ENCODE data around the gene KDM3B. TPM values are rescaled to one million over a fixed set of nuclear protein-coding genes. Genes with fewer than 3 reads are reported as not detected.
"Not testable (repeated sequence)": the region's sequence is repeated elsewhere in the genome, so short reads cannot be mapped to it uniquely, and the experiment has no call there.

Gene KDM3B
- total RNA-seq, 2 experiments from 2014 or later = 57.4 to 60.5 TPM

- Mint-ChIP-seq H3K27ac (no peak overlapping the region), H3K36me3 (peaks cover 9% of the 10 kb centered on the region), H3K9me3 (ENCODE audit: low read depth) (no peaks in the 10 kb centered on the region), H3K27me3 (no peaks in the 10 kb centered on the region), H3K4me3 (no peak overlapping the region), H3K4me1 (peaks cover 22% of the 10 kb centered on the region)
- DNase-seq = no peak
- CTCF ChIA-PET = interaction anchor here (6.1 kb wide), 1 partner anchor 19 kb away, joined by 52 read pairs; the partner anchor contains the start of gene KDM3B
- ATAC-seq = no peak
Measured at GRCh38 chr5:138372225-138372624, 19.7 kb downstream of the KDM3B start.

DNA sequence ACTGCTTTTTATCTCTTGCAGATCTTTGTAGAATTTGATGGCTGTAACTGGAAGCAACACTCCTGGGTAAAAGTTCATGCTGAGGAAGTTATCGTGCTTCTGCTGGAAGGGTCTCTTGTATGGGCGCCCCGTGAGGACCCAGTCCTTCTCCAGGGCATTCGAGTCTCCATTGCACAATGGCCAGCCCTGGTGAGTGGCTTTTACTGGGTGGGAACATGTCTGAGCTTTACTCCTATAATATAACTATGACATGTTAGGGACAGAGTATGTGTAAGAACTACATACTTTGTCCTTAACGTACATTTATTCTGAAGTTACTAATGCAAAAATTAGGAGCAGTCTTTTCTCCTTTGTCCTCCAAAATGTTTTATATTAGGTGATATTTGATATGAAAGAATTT lies 20.2 kb downstream of the KDM3B start:
- Mint-ChIP-seq H3K4me3 (no peak overlapping the region), H3K4me1 (peaks cover 22% of the 10 kb centered on the region), H3K9me3 (ENCODE audit: low read depth) (no peaks in the 10 kb centered on the region), H3K27ac (no peak overlapping the region), H3K36me3 (peaks cover 13% of the 10 kb centered on the region), H3K27me3 (no peaks in the 10 kb centered on the region)
- CTCF ChIA-PET = interaction anchor here (6.1 kb wide), 1 partner anchor 19 kb away, joined by 52 read pairs; the partner anchor contains the start of gene KDM3B
- ATAC-seq = no peak
- no peak for DNase-seq

DNA sequence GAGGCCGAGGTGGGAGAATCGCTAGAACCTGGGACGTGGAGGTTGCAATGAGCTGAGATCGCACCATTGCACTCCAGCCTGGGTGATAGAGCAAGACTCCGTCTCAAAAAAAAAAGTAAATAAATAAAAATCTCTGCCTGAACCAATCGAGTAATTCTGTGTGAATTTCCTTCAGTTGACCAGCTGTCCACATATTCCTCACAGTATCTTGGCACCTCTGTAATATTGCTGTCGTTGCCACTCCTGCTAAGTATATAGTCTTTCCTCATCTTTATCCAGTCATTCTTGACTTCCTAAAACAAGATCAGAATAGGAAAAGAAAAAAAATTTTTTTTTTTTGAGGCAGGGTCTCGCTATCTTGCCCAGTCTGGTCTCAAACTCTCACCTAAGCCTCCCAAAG lies 29.9 kb downstream of the KDM3B start:
- ATAC-seq (no peak), DNase-seq (no peak)
- H3K4me3 Mint-ChIP-seq = no peak overlapping the region
- H3K27ac Mint-ChIP-seq = no peak overlapping the region
- CTCF ChIA-PET = no interaction called here
- no peaks in the 10 kb centered on the region for H3K9me3 Mint-ChIP-seq (ENCODE audit: low read depth)
- no peaks in the 10 kb centered on the region for H3K4me1 Mint-ChIP-seq
- no peaks in the 10 kb centered on the region for H3K27me3 Mint-ChIP-seq
- peaks cover 30% of the 10 kb centered on the region for H3K36me3 Mint-ChIP-seq

DNA sequence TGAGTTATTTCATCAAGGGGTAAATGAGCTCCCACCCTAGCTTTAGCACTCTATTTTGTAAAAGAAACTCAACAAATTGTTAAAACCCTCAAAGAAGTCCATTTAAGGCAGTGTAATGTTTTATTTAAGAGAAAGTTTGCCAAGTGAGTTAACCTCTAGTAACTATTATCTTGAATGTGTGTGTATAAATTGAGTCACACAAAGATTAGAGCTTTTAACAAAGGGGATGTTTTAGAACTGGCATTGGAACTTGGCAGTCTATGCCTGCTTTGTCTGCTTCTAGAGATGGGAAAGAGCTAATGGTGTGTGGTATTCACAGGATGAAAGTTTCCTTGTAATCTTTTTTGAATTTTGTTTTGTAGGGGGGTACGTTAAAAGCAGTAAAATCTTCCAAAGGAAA lies 33.2 kb downstream of the KDM3B start:
- Mint-ChIP-seq H3K27me3 (no peaks in the 10 kb centered on the region), H3K4me1 (no peaks in the 10 kb centered on the region), H3K27ac (no peak overlapping the region), H3K9me3 (ENCODE audit: low read depth) (no peaks in the 10 kb centered on the region), H3K4me3 (no peak overlapping the region), H3K36me3 (peaks cover 24% of the 10 kb centered on the region)
- ATAC-seq (no peak), DNase-seq (no peak)
- CTCF ChIA-PET = no interaction called here

GRCh38 chr5:138386290-138386689 lies 33.8 kb downstream of the KDM3B start:
- no peak overlapping the region for H3K4me3 Mint-ChIP-seq
- DNase-seq (no peak), ATAC-seq (no peak)
- no peaks in the 10 kb centered on the region for H3K27me3 Mint-ChIP-seq
- H3K27ac Mint-ChIP-seq = no peak overlapping the region
- peaks cover 26% of the 10 kb centered on the region for H3K36me3 Mint-ChIP-seq
- H3K4me1 Mint-ChIP-seq = no peaks in the 10 kb centered on the region
- CTCF ChIA-PET = no interaction called here
- H3K9me3 Mint-ChIP-seq (ENCODE audit: low read depth) = no peaks in the 10 kb centered on the region

- ATAC-seq (no peak), DNase-seq (no peak)
- H3K4me1 Mint-ChIP-seq = no peaks in the 10 kb centered on the region
- H3K27ac Mint-ChIP-seq = no peak overlapping the region
- no peak overlapping the region for H3K4me3 Mint-ChIP-seq
- CTCF ChIA-PET = no interaction called here
- no peaks in the 10 kb centered on the region for H3K27me3 Mint-ChIP-seq
- no peaks in the 10 kb centered on the region for H3K9me3 Mint-ChIP-seq (ENCODE audit: low read depth)
- peaks cover 19% of the 10 kb centered on the region for H3K36me3 Mint-ChIP-seq
Measured at GRCh38 chr5:138389332-138389731, 36.8 kb downstream of the KDM3B start.

DNA sequence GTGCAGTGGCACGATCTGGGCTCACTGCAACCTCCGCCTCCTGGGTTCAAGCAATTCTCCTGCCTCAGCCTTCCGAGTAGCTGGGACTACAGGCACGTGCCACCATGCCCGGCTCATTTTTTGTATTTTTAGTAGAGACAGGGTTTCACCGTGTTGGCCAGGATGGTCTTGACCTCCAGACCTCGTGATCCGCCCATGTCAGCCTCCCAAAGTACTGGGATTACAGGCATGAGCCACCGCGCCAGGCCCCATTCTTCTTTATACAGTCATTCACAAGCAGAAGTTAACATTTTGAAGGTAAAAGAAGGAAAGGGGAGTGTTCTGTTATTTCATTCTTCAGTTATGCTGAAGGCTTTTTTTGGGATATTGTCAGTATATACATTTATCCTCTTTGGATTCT lies 37.4 kb downstream of the KDM3B start:
- not testable (repeated sequence) for H3K4me3 Mint-ChIP-seq; DNase-seq; H3K4me1 Mint-ChIP-seq; H3K27me3 Mint-ChIP-seq; ATAC-seq; H3K27ac Mint-ChIP-seq; H3K9me3 Mint-ChIP-seq (ENCODE audit: low read depth)
- H3K36me3 Mint-ChIP-seq = peaks cover 21% of the 10 kb centered on the region
- CTCF ChIA-PET = interaction anchor here (1.0 kb wide), 1 partner anchor 37 kb away, joined by 4 read pairs; no protein-coding TSS in a partner anchor

- H3K27me3 Mint-ChIP-seq = no peaks in the 10 kb centered on the region
- no peak overlapping the region for H3K4me3 Mint-ChIP-seq
- H3K36me3 Mint-ChIP-seq = peaks cover 25% of the 10 kb centered on the region
- no peaks in the 10 kb centered on the region for H3K4me1 Mint-ChIP-seq
- DNase-seq (no peak), ATAC-seq (no peak)
- H3K9me3 Mint-ChIP-seq (ENCODE audit: low read depth) = no peaks in the 10 kb centered on the region
- H3K27ac Mint-ChIP-seq = no peak overlapping the region
- CTCF ChIA-PET = interaction anchor here (1.1 to 1.4 kb wide), 2 partner anchors 39 to 111 kb away, joined by 3 read pairs; no protein-coding TSS in a partner anchor
Measured at GRCh38 chr5:138391859-138392386, 39.4 kb downstream of the KDM3B start.

- H3K36me3 Mint-ChIP-seq = peaks cover 52% of the 10 kb centered on the region
- no peaks in the 10 kb centered on the region for H3K27me3 Mint-ChIP-seq
- no peak overlapping the region for H3K4me3 Mint-ChIP-seq
- H3K4me1 Mint-ChIP-seq = peaks cover 21% of the 10 kb centered on the region
- DNase-seq (no peak), ATAC-seq (peak; percentile 95)
- CTCF ChIA-PET = interaction anchor here (1.1 kb wide), 1 partner anchor 49 kb away, joined by 3 read pairs; no protein-coding TSS in a partner anchor
- peak overlapping the region; percentile 85 for H3K27ac Mint-ChIP-seq
- H3K9me3 Mint-ChIP-seq (ENCODE audit: low read depth) = no peaks in the 10 kb centered on the region
Measured at GRCh38 chr5:138402640-138403039, 50.2 kb downstream of the KDM3B start.

DNA sequence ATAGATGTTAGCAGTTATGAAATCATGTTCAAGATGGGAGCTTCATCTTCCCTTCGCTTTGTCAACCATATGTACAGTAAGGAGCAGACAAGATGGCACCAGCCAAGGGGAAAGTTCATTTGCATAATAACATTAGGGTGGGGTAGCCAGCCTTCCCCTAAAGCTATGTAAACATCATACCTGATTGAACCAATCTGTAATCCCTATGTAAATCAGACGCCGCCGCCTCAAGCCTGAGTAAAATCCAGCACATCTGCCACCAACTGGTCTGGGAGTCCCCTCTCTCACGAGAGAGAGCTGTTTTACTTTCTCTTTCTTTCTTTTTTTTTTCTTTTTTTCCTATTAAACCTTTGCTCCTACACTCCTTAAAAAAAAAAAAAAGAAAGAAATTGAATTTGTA lies 55.5 kb downstream of the KDM3B start:
- Mint-ChIP-seq H3K36me3 (peaks cover 31% of the 10 kb centered on the region), H3K9me3 (ENCODE audit: low read depth) (no peaks in the 10 kb centered on the region), H3K27ac (peak overlapping the region; percentile 68), H3K27me3 (no peaks in the 10 kb centered on the region), H3K4me3 (peak overlapping the region; percentile 49), H3K4me1 (peaks cover 22% of the 10 kb centered on the region)
- ATAC-seq (peak; percentile 97), DNase-seq (peak; percentile 77)
- CTCF ChIA-PET = interaction anchor here (1.1 to 6.9 kb wide), 8 partner anchors 12 to 327 kb away, joined by 3 to 49 read pairs (median 3); partner anchors contain the start of genes KDM3B and KIF20A

- peak; percentile 54 for DNase-seq
- H3K27me3 Mint-ChIP-seq; H3K9me3 Mint-ChIP-seq (ENCODE audit: low read depth); H3K4me3 Mint-ChIP-seq; H3K27ac Mint-ChIP-seq; ATAC-seq: not testable (repeated sequence)
- Mint-ChIP-seq H3K4me1 (peaks cover 20% of the 10 kb centered on the region), H3K36me3 (peaks cover 28% of the 10 kb centered on the region)
- CTCF ChIA-PET = interaction anchor here (0.8 to 6.9 kb wide), 9 partner anchors 9 to 231 kb away, joined by 3 to 49 read pairs (median 4); partner anchors contain the start of genes BRD8, KDM3B and KIF20A
Measured at GRCh38 chr5:138410996-138411640, 58.6 kb downstream of the KDM3B start.

GRCh38 chr5:138418444-138418843 lies 66.0 kb downstream of the KDM3B start:
- Mint-ChIP-seq H3K4me1 (peaks cover 9% of the 10 kb centered on the region), H3K36me3 (peaks cover 43% of the 10 kb centered on the region), H3K9me3 (ENCODE audit: low read depth) (no peaks in the 10 kb centered on the region), H3K27me3 (no peaks in the 10 kb centered on the region), H3K4me3 (no peak overlapping the region), H3K27ac (no peak overlapping the region)
- CTCF ChIA-PET = no interaction called here
- no peak for DNase-seq
- no peak for ATAC-seq

- no peaks in the 10 kb centered on the region for H3K4me1 Mint-ChIP-seq
- H3K36me3 Mint-ChIP-seq = peaks cover 41% of the 10 kb centered on the region
- no peaks in the 10 kb centered on the region for H3K9me3 Mint-ChIP-seq (ENCODE audit: low read depth)
- DNase-seq = no peak
- CTCF ChIA-PET = interaction anchor here (0.5 to 1.6 kb wide), 3 partner anchors 14 to 118 kb away, joined by 3 to 4 read pairs (median 3); no protein-coding TSS in a partner anchor
- no peaks in the 10 kb centered on the region for H3K27me3 Mint-ChIP-seq
- ATAC-seq = no peak
- H3K27ac Mint-ChIP-seq = no peak overlapping the region
- H3K4me3 Mint-ChIP-seq = no peak overlapping the region
Measured at GRCh38 chr5:138425079-138425478, 72.6 kb downstream of the KDM3B start.

GRCh38 chr5:138435943-138436342 lies 83.5 kb downstream of the KDM3B start:
- peaks cover 7% of the 10 kb centered on the region for H3K27me3 Mint-ChIP-seq
- DNase-seq (no peak), ATAC-seq (no peak)
- no peak overlapping the region for H3K27ac Mint-ChIP-seq
- H3K4me1 Mint-ChIP-seq = peaks cover 13% of the 10 kb centered on the region
- H3K36me3 Mint-ChIP-seq = peaks cover 18% of the 10 kb centered on the region
- CTCF ChIA-PET = interaction anchor here (1.6 kb wide), 1 partner anchor 19 kb away, joined by 3 read pairs; no protein-coding TSS in a partner anchor
- no peak overlapping the region for H3K4me3 Mint-ChIP-seq
- no peaks in the 10 kb centered on the region for H3K9me3 Mint-ChIP-seq (ENCODE audit: low read depth)

All from activated CD8-positive, alpha-beta memory T cell treated with anti-CD3 and anti-CD28 coated beads, Interleukin-2, amount 10 ng/mL, durations not matched to agents 7 days and 5 days (primary cell).